Stimulated activated CD4-positive, alpha-beta T cell treated with anti-CD3 and anti-CD28 coated beads, Interleukin-4, amount 100 ng/mL, for 48 hours (primary cell): Measurements from ENCODE around the gene MTCL1.

ENCODE experiments used
- DNase-seq, 2 donors: peaks; one replicate each; pipeline ENCODE4 v3.0.0-alpha.2; 2020; ENCODE audit warnings: low read depth in 2 of 2

The MTCL1 gene

DNA sequence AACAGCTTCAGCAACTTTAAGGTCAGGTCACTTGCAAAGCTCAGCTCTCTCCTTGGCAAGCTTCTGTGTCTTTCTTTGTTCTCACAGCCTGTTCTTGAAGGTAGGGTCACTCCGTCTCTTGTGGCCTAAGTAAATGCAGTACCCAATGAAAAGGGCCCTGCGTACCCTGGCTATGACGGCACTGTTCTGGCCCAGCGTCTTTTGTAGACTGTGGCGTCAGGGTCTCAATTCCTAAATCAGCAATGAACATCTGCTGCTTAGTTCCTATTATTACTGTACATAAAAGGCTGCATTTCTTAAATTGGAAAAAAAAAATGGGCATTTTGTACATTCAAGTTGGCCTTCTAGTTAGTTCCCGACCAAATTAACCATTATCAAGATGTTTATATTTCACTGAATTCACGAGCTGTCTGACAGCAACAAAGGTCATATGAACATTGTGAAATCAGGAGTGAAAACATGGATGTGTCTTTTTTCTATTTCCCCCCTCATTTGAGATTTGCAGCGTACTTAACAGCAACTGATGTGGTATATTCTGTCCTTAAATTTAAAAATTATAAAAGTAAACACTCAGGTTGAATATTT lies 17.0 kb upstream of the MTCL1 start:
- DNase-seq = no peak

DNA sequence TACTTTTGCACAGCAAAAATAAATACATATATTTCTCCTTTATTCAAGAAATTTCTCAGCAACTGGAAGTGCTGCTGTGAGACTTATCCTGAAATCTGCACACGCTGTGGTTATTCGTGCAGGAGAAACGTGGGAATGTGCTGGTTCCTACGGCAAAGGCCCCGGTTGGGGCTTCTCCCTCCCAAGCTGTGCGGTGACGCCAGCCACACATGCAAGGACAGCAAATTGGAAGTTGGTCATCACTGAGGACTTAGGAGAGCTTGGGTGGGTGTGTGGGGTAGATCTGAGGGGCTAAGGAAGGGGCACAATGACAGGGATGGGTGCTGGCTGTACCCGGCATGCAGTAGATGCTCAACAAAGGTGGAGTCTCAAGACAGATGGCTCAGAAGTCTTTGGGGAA lies 16.5 kb upstream of the MTCL1 start:
- DNase-seq = no peak

DNA sequence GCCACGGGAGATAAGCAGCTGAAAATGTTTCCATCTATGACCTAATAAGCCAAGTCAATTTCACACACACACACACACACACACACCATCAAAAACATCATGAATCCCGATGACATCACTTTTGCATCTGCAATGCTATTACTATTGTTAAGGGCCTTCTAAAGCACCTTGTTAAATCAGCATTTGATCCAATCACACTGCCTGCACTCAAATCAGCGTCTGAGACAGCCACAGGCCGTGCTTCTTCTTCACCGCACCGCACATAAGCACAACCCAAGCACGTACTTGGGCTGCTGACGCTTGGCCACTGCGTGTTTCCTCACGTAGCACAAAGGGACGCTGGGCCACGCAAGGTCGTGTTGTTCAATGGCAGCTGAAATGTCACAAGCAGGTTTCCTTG lies 15.8 kb upstream of the MTCL1 start:
- DNase-seq = no peak

DNA sequence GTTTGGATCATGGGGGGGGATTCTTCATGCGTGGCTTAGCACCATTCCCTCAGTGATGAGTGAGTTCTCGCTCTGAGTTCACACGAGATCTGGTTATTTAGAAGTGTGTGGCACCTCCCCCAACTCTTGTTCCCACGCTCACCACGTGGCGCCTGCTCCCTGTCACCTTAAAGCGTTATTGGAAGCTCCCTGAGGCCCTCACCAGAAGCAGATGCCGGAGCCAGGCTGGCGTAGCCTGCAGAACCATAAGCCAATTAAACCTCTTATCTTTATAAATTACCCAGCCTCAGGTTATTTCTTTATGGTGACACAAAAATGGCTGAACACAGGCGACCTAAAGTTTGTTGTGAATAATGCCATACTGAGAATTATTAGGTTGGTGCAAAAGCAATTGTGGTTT lies 10.5 kb upstream of the MTCL1 start:
- DNase-seq = no peak

DNA sequence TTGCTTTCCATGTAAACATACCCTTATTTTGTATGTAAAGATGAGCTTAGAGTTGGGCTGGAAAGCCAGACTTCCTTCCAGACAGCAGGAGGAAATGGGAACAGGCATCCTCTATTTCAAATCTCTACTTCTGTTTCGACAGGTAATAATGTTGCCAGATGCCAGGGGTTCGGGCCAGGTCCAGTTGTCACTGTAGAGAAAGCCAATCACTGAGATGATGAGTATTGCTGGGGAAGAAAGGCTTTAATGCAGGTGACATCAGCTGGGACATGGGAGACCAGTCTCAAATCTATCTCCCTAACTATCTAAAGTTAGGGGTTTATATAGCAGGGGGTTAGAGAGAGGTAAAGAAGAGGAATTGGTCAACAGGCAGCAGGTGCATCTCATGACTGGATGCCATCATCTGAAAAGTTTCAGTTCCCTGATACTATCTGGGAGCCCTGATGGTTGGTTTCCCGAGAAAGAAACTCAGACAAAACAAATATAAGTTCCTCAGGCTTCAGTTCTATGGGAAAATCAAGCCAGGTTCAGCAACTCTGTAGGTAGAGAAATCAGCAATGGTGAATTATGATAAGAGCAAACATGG lies 9.3 kb upstream of the MTCL1 start:
- DNase-seq = no peak

DNA sequence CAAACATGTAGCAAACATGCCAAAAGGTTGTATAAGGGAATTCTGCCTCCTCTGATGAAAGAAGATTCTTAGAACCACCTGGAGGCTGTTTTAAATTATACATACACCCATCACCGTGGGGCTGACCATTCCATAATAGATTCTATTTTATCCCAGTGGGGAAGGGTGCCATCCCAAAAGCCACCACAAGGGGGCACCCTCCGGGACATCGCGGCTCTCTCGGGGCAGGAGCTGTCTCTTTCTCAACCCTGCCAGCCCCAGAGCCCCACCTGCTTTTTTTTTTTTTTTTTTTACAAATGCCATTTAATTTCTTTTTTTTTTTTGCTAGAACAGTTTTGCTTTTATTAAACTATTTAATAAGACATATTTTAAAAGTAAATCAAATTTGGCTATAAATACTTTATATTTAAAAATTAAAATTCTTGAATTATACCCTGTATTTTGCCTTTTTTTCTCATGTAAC lies 8.6 kb upstream of the MTCL1 start:
- peak; percentile 53 to 76 for DNase-seq

DNA sequence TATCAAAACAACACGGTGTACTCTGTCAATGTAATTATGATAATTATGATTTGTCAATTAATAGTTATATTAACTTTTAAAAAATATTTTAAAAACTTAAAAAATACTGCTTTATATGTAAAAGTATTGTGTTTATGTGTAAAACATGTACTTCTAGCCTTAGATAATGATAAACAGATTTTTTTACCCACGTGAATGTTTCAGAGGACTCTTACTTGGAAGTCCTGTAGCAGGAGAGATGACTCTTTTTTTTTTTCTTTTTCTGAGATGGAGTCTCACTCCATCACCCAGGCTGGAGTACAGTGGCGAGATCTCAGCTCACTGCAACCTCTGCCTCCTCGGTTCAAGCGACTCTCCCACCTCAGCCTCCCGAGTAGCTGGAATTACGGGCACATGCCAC lies 6.2 kb upstream of the MTCL1 start:
- no peak for DNase-seq

DNA sequence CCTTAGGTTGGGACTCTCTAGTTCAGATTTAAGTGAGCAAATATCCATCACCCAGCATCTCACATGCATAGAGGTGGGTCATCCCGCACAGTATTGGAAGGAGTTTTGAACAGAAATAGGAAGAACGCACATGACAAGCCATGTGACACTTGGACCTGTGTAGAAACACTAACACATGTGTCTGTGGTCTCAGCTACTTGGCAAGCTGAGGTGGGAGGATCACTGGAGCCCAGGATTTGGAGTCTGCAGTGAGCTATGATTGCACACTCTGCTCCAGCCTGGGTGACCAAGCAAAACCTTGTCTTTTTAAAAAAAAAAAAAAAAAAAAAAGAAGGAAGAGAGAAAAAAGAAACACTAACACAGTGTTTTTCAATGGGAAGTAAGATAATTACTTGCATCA lies 5.4 kb upstream of the MTCL1 start:
- no peak for DNase-seq

DNA sequence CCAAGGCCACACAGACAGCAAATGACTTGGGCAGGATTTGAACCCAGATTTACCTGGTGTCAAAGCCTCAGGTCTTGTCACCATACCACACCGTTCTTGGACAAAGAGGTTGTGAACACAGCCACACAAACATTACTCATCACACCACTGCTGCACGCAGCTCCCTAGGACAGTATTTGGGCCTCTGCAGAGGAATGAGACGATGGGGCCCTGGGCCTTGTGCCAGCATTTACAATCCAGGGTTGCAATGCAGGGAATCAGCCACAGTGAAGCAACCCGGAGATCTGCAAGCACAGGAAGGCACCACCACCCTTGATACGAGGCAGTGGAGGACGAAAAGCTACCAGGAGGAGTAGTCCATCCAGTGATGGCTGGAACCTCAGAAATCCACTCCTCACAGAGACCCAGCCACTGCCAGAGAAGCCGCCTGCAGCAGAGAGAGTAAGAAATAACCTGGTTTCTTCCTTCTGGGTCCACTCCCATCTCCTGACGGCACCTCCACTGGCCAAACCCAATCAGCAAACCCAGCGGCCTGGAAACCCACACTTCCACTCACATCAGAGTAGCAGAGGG lies 3.7 kb upstream of the MTCL1 start:
- no peak for DNase-seq

DNA sequence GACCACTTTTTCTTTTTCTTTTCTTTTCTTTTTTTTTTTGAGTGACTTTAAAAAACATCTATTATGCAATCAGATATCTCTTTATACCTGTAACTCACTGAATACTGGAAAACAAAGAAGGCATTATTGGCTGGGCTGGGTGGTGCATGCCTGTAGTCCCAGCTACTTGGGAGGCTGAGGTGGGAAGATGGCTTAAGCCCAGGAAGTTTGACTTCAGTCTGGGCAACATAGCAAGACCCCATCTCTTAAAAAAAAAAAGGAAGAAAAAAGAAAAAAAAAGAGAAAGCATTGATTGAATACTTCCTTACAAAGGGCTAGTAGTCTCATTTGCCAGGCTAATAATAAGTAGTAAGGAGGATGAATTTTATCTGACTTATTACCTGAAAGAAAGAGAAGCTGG lies 2.7 kb upstream of the MTCL1 start:
- no peak for DNase-seq

DNA sequence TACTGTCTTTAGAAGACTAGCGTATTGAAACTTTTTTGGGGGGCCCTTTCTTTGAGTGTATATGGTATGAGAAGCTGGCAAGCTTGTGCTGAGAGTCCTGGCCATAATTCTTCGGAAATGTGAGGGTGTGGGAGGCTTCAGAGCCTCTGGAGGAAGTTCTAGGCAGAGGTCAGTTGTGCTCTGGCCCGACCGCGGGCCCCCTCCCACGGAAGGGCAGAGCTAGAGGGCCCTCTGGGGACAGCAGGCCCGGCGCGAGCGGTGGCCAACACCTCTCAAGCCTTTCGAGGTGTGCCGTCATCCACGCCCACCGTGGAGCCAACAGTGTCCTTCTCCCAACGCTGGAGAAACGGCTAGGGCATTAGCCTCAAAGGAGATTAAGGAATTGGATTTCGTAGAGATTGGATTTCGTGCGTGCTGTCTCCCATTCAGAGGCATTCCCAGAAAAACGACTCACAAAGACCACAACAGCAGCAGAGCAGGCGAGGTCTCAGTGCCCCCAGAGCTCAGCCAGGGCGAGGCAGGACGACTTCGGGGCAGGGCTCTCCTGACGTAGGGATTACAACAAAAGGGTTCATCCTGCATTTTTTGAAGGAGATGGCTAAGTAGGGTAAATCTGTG lies 2.2 kb upstream of the MTCL1 start:
- no peak for DNase-seq

DNA sequence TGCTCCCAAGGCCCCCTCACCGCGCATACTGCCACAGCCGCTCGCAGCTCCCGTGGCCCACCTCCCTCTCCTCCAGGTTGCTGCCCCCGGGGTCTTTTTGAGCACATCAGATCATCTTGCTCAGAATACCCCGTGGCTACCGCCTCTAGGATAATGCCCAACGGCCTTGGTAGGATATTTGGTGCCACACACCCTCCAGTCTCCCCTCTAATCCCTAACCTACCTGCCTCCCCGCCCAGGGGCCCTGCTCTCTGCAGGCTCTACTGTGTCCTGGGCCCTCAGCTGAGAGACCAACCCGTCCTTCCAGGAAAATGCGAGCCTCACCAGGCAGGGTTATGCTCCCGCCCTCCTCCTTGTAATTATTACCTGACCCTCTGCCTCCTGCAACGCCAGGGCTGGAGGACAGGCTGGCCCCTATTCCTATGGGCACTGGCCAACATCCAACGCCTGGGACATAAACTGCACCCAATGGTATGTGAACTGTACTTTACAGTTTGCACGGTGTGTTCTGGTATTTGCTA lies 1.5 kb upstream of the MTCL1 start:
- no peak for DNase-seq

DNA sequence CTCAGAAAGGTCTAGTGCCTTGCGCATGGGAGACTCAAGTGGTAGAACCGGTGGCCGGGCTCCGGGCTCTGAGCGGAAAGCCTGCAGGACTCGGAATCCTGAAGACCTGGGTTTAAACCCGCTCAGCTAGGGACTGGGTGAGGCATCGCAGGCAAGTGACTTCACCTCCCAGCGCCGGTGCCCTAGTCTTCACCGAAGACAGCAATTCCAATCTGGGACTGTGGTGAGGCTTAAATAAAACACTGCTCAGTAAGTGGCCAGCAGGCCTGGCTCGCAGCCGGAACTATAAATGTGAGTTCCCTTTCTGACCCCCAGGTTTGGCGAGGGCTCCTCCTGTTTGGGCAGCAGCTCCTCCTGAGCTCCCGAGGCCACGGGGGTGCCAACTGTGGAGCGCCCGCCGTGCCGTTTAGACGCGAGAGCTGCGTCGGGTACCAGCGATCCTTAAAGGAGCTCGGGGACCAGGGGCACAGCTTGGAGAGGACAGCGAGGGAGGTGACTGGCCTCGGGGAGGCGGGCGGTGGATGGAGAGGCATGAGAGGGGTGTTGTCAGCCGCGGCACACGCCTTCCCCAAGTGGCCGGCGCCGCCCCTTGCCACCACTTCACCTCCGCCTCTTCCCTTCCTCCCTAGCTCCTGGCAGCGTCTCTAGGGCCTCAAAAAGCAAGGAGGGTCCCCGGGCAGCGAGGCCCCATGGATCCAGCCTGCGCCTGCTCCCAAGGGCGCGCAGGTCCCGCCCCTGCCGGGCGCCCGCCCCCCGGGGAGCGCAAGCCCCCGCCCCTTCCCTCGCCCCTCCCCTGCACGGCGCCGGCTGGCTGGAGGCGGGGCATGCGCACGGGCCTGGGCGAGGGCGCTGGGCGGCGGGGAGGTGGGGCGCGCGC lies 757 bp upstream of the MTCL1 start:
- DNase-seq = peak; percentile 69 to 82

DNA sequence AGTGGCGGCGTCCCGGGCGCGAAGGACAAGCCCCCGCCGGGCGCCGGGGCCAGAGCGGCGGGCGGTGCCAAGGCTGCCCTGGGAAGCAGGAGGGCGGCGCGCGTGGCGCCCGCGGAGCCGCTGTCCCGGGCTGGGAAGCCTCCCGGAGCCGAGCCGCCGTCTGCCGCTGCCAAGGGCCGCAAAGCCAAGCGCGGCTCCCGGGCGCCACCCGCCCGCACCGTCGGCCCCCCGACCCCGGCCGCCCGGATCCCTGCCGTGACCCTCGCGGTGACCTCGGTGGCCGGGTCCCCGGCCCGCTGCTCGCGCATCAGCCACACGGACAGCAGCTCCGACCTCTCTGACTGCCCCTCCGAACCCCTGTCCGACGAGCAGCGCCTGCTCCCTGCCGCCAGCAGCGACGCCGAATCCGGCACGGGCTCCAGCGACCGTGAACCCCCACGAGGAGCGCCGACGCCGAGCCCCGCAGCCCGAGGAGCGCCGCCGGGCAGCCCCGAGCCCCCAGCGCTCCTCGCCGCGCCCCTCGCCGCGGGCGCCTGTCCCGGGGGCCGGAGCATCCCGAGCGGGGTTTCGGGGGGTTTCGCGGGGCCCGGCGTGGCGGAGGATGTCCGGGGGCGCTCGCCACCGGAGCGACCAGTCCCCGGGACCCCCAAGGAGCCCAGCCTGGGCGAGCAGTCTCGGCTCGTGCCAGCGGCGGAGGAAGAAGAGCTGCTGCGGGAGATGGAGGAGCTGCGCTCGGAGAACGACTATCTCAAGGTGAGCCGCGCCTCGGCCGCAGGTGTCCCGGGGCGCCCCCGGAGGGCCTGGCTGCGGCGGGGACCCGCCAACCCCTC lies 820 bp downstream of the MTCL1 start:
- no peak for DNase-seq

DNA sequence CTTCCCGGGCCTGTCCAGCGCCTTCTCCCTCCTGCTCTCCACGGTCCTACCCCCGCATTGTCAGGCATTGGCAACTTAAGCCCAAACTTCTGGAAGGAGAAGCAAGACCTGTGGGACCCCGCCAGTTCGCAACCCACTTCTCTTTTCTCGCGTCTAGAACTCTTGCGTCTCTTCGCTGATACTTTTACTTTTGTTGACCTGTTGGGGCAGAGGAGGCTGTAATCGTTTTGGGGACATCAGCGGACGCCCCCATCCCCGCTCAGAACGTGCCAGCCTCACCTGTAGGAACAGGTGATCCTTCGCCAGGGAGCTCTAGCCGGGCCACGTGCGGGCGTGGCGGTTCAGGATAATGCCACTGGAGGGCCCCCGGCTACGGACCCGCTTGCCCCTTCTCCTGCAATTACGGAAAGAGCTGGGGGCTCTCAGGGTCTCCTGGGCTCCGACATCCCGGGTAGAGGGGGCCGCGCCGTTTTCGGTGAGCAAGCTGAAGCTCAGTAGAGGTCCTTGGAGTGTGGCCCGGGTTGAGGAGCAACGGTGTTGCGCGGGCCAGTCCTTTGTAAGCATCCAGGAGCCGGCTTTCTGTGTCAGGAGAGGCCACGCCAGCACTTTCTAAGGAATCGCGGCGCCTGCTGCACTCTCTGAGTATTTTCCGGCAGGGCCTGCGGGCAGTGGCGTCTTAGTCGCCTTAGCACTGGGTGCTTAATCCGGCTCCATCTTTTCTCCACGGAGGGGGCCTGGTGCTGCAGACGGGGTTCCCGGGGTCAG lies 1.6 kb downstream of the MTCL1 start:
- no peak for DNase-seq

DNA sequence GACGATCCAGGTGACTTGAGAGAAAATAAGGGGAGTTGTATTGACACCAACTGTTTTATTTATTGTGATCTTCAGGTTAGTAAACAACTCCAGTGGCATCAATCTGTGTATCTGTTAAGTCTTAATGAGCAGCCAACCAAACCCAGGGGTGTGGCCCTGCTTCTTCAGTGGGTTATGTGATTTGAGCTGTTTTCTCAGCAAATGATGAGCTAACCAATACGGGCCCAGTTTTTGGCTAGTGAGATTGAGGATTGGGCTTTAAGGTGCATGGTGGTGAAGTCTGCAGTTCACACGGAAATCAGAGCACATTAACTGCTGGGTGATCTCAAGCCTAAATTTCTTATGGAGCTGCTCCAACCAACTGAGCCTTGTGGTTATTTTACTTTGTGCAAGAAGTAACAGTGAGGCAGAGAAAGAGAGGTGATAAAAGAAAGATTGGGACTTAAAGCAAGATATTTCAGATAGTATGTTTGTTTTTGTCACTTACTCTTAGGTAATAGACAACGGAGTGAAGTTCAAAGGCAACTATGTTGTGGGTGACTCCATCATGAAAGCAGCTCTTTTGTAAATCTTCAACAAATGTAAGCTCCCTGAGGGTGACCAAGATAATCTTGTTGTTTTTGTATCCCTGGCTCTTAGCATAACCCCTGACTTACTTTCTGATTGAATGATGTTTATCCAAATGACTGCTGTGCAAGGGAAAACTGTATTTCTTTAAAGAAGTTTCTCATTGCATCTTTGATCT lies 2.4 kb downstream of the MTCL1 start:
- no peak for DNase-seq

DNA sequence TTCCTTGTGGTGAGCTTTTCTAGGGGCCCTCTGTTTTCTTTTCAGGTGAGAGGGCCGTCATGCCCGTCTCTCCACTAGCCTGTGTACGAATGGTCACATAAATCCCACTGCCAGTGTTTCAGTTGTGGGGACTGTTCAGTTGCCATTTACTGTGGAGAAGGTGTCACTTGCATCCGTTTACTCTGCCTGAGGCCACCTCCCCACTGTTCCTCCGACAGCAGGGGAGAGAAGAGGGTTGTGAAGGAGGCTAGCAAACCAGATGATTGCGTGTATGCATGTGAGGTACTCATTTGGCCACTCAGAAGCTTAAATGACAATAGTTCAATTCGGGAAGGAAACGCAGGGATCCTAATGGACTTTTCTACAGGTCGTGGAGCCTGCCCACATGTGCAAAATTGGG lies 3.3 kb downstream of the MTCL1 start:
- no peak for DNase-seq

DNA sequence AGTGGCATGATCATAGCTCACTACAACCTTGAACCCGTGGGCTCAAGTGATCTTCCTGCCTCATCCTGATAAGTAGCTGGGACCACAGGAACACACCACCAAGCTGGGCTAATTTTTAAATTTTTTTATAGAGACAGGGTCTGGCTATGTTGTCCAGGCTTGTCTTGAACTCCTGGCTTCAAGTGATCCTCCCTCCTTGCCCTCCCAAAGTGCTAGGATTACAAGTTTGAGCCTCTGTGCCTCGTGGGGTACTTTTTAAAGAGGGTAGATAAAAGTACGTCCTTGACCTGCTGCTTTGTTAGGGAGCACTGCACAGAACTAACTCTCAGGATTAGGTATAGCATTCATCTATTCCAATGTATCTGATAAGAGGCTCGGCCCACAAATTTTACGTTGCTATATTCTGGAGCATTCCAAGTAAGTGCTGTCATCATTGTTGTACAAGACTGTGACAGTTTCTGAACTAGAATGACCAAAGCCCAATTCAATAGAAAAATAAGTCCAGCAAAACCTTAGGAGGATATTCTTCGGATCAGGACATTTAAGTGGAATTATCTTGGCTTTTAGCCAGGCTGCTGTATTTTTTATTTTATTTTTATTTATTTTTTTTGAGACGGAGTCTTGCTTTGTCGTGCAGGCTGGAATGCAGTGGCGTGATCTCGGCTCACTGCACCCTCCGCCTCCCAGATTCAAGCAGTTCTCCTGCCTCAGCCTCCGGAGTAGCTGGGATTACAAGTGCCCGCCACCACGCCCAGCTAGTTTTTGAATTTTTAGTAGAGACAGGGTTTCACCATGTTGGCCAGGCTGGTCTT lies 4.1 kb downstream of the MTCL1 start:
- no peak for DNase-seq

DNA sequence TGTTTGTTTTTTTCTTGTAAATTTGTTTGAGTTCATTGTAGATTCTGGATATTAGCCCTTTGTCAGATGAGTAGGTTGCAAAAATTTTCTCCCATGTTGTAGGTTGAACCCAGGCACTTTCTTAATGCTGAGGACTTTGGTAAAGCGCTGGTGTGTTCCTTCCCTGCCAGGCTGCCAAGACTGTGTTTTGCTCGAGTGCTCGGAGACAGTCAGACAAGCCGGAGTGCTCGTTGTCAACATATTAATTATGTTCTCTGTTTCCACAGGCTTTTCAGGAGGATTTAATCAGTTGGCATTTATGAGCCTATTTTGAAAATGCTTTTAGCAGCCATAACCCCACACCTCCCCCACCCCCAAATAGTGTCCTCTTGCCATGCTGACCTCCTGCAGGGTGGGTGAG lies 6.4 kb downstream of the MTCL1 start:
- no peak for DNase-seq
